Activated CD4-positive, alpha-beta T cell treated with anti-CD3 and anti-CD28 coated beads, Interleukin-2, amount 10 ng/mL, durations not matched to agents 7 days and 5 days (primary cell): Measurements from ENCODE around the gene ARHGDIA. TPM values are rescaled to one million over a fixed set of nuclear protein-coding genes. Genes with fewer than 3 reads are reported as not detected.

ENCODE experiments used
- CTCF ChIA-PET: fragments of 350-600 bp; sonication (Branson Sonifier 250); formaldehyde crosslinking; loops from one replicate; lab custom pipeline; 2021; ENCODE audit warnings: antibody characterized with exemption; lab: Charles Lee
- POLR2A ChIA-PET: fragments of 350-600 bp; sonication (Branson Sonifier 250); formaldehyde crosslinking; loops from one replicate; lab custom pipeline; 2021; ENCODE audit warnings: antibody characterized with exemption; lab: Charles Lee
- DNase-seq: peaks from one replicate; pipeline ENCODE4 v3.0.0-alpha.2; 2020
- H3K27ac Mint-ChIP-seq: one replicate; pipeline ENCODE4 v1.8.0; 2021; ENCODE audit warnings: mild to moderate bottlenecking, moderate library complexity, mixed read lengths
- H3K27me3 Mint-ChIP-seq: one replicate; pipeline ENCODE4 v1.8.0; 2021; ENCODE audit warnings: mixed read lengths
- H3K36me3 Mint-ChIP-seq: one replicate; pipeline ENCODE4 v1.8.0; 2021; ENCODE audit warnings: low read depth, mixed read lengths
- H3K4me1 Mint-ChIP-seq: one replicate; pipeline ENCODE4 v1.8.0; 2021; ENCODE audit warnings: mixed read lengths
- H3K4me3 Mint-ChIP-seq: one replicate; pipeline ENCODE4 v1.8.0; 2021; ENCODE audit warnings: mild to moderate bottlenecking, moderate library complexity, mixed read lengths
- H3K9me3 Mint-ChIP-seq: one replicate; pipeline ENCODE4 v1.8.0; 2021; ENCODE audit warnings: mixed read lengths
- total RNA-seq, 2 experiments: library from RNA; stranded (reverse); gene quantifications; one replicate each; pipeline ENCODE4 v1.2.3, GENCODE V29; 2021

ARHGDIA gene
- total RNA-seq, 2 experiments from 2014 or later: 654 to 714 TPM

GRCh38 chr17:81890447-81891302 lies 19.5 kb upstream of the ARHGDIA start:
- Mint-ChIP-seq H3K27me3 (no peaks in the 10 kb centered on the region), H3K4me3 (peak overlapping the region; percentile 89), H3K9me3 (no peaks in the 10 kb centered on the region), H3K4me1 (peaks cover 31% of the 10 kb centered on the region), H3K36me3 (peaks cover 50% of the 10 kb centered on the region), H3K27ac (peak overlapping the region; percentile 99)
- ChIA-PET POLR2A (no interaction called here), CTCF (no interaction called here)
- peak; percentile 43 for DNase-seq

GRCh38 chr17:81889602-81890001 lies 18.5 kb upstream of the ARHGDIA start:
- peaks cover 55% of the 10 kb centered on the region for H3K36me3 Mint-ChIP-seq
- H3K4me3 Mint-ChIP-seq: peak overlapping the region; percentile 89
- no peaks in the 10 kb centered on the region for H3K9me3 Mint-ChIP-seq
- peaks cover 36% of the 10 kb centered on the region for H3K4me1 Mint-ChIP-seq
- ChIA-PET CTCF (no interaction called here), POLR2A (no interaction called here)
- H3K27ac Mint-ChIP-seq: peak overlapping the region; percentile 58
- H3K27me3 Mint-ChIP-seq: no peaks in the 10 kb centered on the region
- DNase-seq: no peak

- peaks cover 60% of the 10 kb centered on the region for H3K36me3 Mint-ChIP-seq
- POLR2A ChIA-PET: no interaction called here
- DNase-seq: no peak
- H3K27me3 Mint-ChIP-seq: no peaks in the 10 kb centered on the region
- peaks cover 36% of the 10 kb centered on the region for H3K4me1 Mint-ChIP-seq
- CTCF ChIA-PET: interaction anchor here (1.1 kb wide), 1 partner anchor 19 kb away, joined by 3 read pairs; no protein-coding TSS in a partner anchor
- peak overlapping the region; percentile 58 for H3K27ac Mint-ChIP-seq
- H3K4me3 Mint-ChIP-seq: peak overlapping the region; percentile 58
- no peaks in the 10 kb centered on the region for H3K9me3 Mint-ChIP-seq
These were observed 18.0 kb upstream of the ARHGDIA start for GRCh38 chr17:81888988-81889595.

DNA sequence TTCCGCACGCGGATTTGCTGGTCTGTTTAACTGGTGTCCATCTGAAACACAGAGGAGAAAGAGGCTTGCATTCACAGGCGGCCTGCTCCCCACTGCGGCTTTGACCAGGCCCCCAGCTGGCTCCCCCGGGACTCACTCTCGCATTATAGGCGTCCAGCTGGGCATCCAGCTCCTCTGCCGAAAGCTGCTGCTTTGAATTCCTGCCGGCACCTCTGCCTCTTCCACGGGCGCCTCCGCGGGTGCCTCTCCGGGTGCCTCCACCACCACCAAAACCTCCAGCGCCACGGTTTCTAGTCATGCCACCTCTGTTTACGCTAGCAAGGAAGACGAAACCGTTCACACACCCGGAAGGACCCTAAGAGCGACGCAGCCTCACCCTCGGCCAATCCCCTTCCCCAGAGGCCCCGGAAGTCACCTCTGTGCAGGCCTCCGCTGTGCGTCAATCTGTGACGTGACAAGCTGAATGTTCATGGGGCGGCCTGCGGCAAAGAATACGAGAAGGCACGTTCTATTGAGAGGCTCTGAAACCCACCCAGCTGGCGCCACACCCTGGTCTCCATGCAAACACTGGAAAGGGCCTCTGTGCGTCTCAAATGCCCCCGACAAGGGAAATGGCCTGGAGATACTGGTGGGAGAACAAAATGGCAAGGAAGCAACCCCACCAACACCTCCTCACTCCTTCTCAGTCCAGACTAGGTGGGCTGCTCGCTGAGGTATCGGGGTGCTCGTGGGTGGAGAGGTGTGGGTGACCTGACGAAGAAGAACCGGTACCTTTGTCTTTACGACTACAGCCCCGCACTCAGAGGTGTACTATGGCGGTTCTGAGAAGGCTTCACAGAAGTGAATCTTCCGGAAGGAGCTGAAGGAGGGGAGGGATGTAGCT lies 17.2 kb upstream of the ARHGDIA start:
- no peak for DNase-seq
- peak overlapping the region; percentile 58 for H3K27ac Mint-ChIP-seq
- H3K27me3 Mint-ChIP-seq: no peaks in the 10 kb centered on the region
- POLR2A ChIA-PET: no interaction called here
- H3K4me3 Mint-ChIP-seq: peak overlapping the region; percentile 57
- peaks cover 60% of the 10 kb centered on the region for H3K36me3 Mint-ChIP-seq
- H3K4me1 Mint-ChIP-seq: peaks cover 36% of the 10 kb centered on the region
- CTCF ChIA-PET: interaction anchor here (1.1 kb wide), 1 partner anchor 20 kb away, joined by 3 read pairs; no protein-coding TSS in a partner anchor
- no peaks in the 10 kb centered on the region for H3K9me3 Mint-ChIP-seq

DNA sequence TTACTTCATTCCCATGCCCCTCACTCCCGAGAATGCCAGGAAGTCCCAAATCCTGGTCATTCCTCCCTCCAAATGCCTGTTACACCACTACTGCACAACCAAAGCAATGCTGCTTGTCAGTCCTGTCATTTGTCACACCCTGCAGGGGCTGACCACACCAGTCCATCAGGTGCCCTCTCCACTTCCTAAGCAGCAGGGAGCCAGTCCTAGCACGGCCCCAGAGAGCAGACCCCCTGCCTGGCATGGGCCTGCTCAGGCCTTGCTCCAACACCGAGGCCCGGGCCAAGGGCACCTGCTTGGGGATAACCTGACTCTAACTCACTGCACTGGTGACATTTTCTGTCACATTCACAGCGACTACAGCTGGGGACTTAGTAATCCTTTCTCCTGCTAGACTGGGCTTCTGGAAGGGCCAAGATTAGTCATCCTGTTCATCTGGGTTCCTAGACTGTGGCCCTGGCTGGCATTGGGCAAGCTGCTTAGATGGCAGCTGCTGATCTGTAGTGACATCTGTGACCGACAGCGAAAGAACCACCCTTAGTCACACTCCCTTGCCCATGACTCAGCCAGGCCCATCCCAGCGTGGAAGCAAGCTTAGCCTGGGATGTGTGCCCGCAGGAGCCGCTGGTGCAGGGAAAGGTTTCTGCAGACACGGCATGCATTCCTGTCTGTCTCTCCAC lies 14.9 kb upstream of the ARHGDIA start:
- CTCF ChIA-PET: interaction anchor here (1.0 to 2.4 kb wide), 3 partner anchors 12 to 27 kb away, joined by 3 to 7 read pairs (median 3); no protein-coding TSS in a partner anchor
- Mint-ChIP-seq H3K36me3 (peaks cover 66% of the 10 kb centered on the region), H3K4me3 (no peak overlapping the region), H3K27me3 (no peaks in the 10 kb centered on the region), H3K27ac (no peak overlapping the region), H3K9me3 (no peaks in the 10 kb centered on the region), H3K4me1 (peaks cover 31% of the 10 kb centered on the region)
- POLR2A ChIA-PET: no interaction called here
- no peak for DNase-seq

GRCh38 chr17:81885454-81885853 lies 14.3 kb upstream of the ARHGDIA start:
- Mint-ChIP-seq H3K9me3 (no peaks in the 10 kb centered on the region), H3K36me3 (peaks cover 64% of the 10 kb centered on the region)

DNA sequence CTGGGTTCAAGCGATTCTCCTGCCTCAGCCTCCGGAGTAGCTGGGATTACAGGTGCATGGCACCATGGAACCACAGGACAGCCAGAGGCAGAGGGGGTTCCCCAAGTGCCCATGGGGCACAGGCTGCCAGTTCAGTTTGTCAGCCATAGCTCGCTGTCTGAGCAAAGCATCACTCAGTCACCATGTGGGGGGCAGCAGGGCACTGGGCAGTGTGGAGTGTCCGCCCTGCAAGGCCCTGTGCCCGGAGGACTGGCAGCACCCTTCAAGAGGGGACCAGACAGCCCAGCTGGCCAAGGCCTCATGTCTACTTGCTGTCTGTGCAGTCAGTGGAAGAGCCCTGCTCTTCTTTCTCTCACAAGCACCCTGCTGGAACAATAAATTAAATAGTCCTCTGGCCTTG lies 13.8 kb upstream of the ARHGDIA start:
- Mint-ChIP-seq H3K36me3 (peaks cover 59% of the 10 kb centered on the region), H3K4me1 (peaks cover 25% of the 10 kb centered on the region), H3K27ac (no peak overlapping the region), H3K4me3 (no peak overlapping the region), H3K9me3 (no peaks in the 10 kb centered on the region), H3K27me3 (no peaks in the 10 kb centered on the region)
- no peak for DNase-seq
- ChIA-PET CTCF (interaction anchor here (2.4 kb wide), 1 partner anchor 16 kb away, joined by 7 read pairs; no protein-coding TSS in a partner anchor), POLR2A (no interaction called here)

More at GRCh38 chr17:81885454-81885853, 14.3 kb upstream of the ARHGDIA start:
- Mint-ChIP-seq H3K4me1 (peaks cover 30% of the 10 kb centered on the region), H3K27me3 (no peaks in the 10 kb centered on the region), H3K27ac (peak overlapping the region; percentile 14), H3K4me3 (no peak overlapping the region)
- ChIA-PET POLR2A (no interaction called here), CTCF (interaction anchor here (2.4 kb wide), 1 partner anchor 16 kb away, joined by 7 read pairs; no protein-coding TSS in a partner anchor)
- no peak for DNase-seq

DNA sequence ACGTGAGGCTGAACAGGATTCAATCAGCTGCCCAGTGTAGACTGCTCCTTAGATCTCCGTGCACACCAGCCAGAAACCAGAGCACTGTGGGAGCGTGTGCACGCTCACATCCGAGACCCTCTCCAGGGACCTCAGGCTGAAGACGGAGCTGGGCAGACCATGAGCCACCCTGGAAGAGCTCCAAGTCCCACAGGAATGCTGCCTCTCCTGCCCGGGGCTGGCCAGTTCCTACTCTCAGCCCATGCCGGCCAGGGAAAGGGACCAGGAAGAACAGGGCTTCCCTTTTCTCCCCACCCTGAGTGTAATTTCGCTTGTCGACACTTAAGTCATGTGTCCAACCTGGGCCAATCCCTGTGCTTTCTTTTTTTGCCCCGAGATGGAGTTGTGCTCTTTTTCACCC lies 13.4 kb upstream of the ARHGDIA start:
- Mint-ChIP-seq H3K27ac (no peak overlapping the region), H3K9me3 (no peaks in the 10 kb centered on the region), H3K4me1 (peaks cover 23% of the 10 kb centered on the region), H3K4me3 (no peak overlapping the region), H3K27me3 (no peaks in the 10 kb centered on the region), H3K36me3 (peaks cover 61% of the 10 kb centered on the region)
- no peak for DNase-seq
- ChIA-PET CTCF (no interaction called here), POLR2A (no interaction called here)

GRCh38 chr17:81879121-81879520 lies 8.0 kb upstream of the ARHGDIA start:
- H3K4me1 Mint-ChIP-seq: peaks cover 6% of the 10 kb centered on the region
- peaks cover 36% of the 10 kb centered on the region for H3K36me3 Mint-ChIP-seq
- H3K4me3 Mint-ChIP-seq: no peak overlapping the region
- DNase-seq: no peak
- CTCF ChIA-PET: interaction anchor here (0.5 to 1.1 kb wide), 2 partner anchors 14 to 21 kb away, joined by 3 to 5 read pairs; no protein-coding TSS in a partner anchor
- POLR2A ChIA-PET: no interaction called here
- H3K27me3 Mint-ChIP-seq: no peaks in the 10 kb centered on the region
- no peak overlapping the region for H3K27ac Mint-ChIP-seq
- H3K9me3 Mint-ChIP-seq: no peaks in the 10 kb centered on the region

DNA sequence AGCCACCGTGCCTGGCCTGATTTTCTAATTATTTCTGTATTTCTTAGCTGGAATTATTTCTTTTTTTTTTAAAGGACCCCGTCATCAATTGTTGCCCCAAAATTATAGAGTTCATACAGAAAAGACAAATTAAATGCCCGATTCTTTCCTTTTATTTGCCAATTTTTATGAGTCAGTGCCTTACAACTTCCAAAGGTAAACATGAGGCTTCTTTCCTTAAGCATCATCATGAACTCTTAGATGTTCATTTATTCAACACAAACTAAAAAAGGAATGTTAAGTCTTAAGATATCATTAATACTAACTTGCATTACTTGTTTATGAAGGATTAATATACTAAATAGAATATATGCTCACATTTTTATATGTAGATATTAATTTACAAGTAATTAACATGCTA lies 7.2 kb upstream of the ARHGDIA start:
- Mint-ChIP-seq H3K9me3 (no peaks in the 10 kb centered on the region), H3K27me3 (no peaks in the 10 kb centered on the region), H3K4me3 (no peak overlapping the region), H3K4me1 (peaks cover 11% of the 10 kb centered on the region), H3K27ac (no peak overlapping the region), H3K36me3 (peaks cover 34% of the 10 kb centered on the region)
- CTCF ChIA-PET: interaction anchor here (0.5 kb wide), 1 partner anchor 18 kb away, joined by 3 read pairs; no protein-coding TSS in a partner anchor
- no peak for DNase-seq
- POLR2A ChIA-PET: no interaction called here

GRCh38 chr17:81877569-81877968 lies 6.4 kb upstream of the ARHGDIA start:
- CTCF ChIA-PET: no interaction called here
- H3K9me3 Mint-ChIP-seq: no peaks in the 10 kb centered on the region
- POLR2A ChIA-PET: no interaction called here
- no peak overlapping the region for H3K27ac Mint-ChIP-seq
- no peak for DNase-seq
- no peaks in the 10 kb centered on the region for H3K27me3 Mint-ChIP-seq
- H3K4me1 Mint-ChIP-seq: peaks cover 17% of the 10 kb centered on the region
- no peak overlapping the region for H3K4me3 Mint-ChIP-seq
- H3K36me3 Mint-ChIP-seq: peaks cover 35% of the 10 kb centered on the region
